A549 treated with RU486 at 1 μM for 4 hours (cell line): Measurements from ENCODE around the gene BCKDHA. TPM values are rescaled to one million over a fixed set of nuclear protein-coding genes. Genes with fewer than 3 reads are reported as not detected.

Source experiments
- total RNA-seq: library from RNA; stranded (reverse); fragments of 200-300 nt; extraction: Qiagen RNA extraction; gene quantifications from 5 replicates; pipeline ENCODE4 v1.2.3, GENCODE V29; 2022; ENCODE audit warnings: low read depth

Gene BCKDHA
- 39.3 to 45.6 TPM (median 42.8 TPM) in 5 replicates for total RNA-seq

GRCh38 chr19:41397086-41398049 is at the start of gene BCKDHA, which contains the start of gene EXOSC5:
Gene BCKDHA (plus strand): TSS chr19:41397818. CDS start chr19:41397828, 10 bp downstream.
Gene EXOSC5 (minus strand): TSS chr19:41397359. CDS start chr19:41397328, 31 bp downstream.

GRCh38 chr19:41353466-41354342 is 43.9 kb upstream of the BCKDHA start, which contains the start of gene TGFB1:
Gene TGFB1 (minus strand): TSS chr19:41353922. CDS start chr19:41353044, 878 bp downstream.

GRCh38 chr19:41363753-41364523 is 33.7 kb upstream of the BCKDHA start, which contains the start of gene B9D2:
Gene B9D2 (minus strand): TSS chr19:41364149. CDS start chr19:41363519, 630 bp downstream.

GRCh38 chr19:41376241-41376997 is 21.2 kb upstream of the BCKDHA start, which contains the start of gene TMEM91:
Gene TMEM91 (plus strand): TSS chr19:41376533. CDS start chr19:41378310, 1,777 bp downstream.

GRCh38 chr19:41426952-41427646 is 29.5 kb downstream of the BCKDHA start, which contains the start of gene B3GNT8:
Gene B3GNT8 (minus strand): TSS chr19:41427374. CDS start chr19:41426778, 596 bp downstream.

GRCh38 chr19:41439441-41440222 is 42.0 kb downstream of the BCKDHA start, which contains the start of gene DMAC2:
Gene DMAC2 (minus strand): TSS chr19:41439912. CDS start chr19:41439899, 13 bp downstream.

GRCh38 chr19:41442473-41443355 is 45.1 kb downstream of the BCKDHA start, which contains the start of gene ERICH4:
Gene ERICH4 (plus strand): TSS chr19:41443156. CDS start chr19:41443170, 14 bp downstream.

Other genes with a start within 250 kb of the BCKDHA start
- gene CYP2S1, start 204.6 kb upstream of the BCKDHA start, total RNA-seq, result 20.6 to 26.6 TPM (median 26.0 TPM) in 5 replicates
- gene AXL, start 178.6 kb upstream of the BCKDHA start, total RNA-seq, result 114 to 129 TPM (median 122 TPM) in 5 replicates
- gene HNRNPUL1, start 133.4 kb upstream of the BCKDHA start, total RNA-seq, result 289 to 322 TPM (median 318 TPM) in 5 replicates
- gene CCDC97, start 87.6 kb upstream of the BCKDHA start, total RNA-seq, result 30.4 to 43.7 TPM (median 40.8 TPM) in 5 replicates
- gene TGFB1, start 43.9 kb upstream of the BCKDHA start, total RNA-seq, result 137 to 164 TPM (median 148 TPM) in 5 replicates
- 23.3 to 35.3 TPM (median 33.2 TPM) in 5 replicates for gene B9D2, start 33.7 kb upstream of the BCKDHA start, total RNA-seq
- 2.5 to 5.1 TPM (median 3.9 TPM) in 5 replicates for gene TMEM91, start 21.3 kb upstream of the BCKDHA start, total RNA-seq
- gene EXOSC5, start 459 bp upstream of the BCKDHA start, total RNA-seq, result 79.6 to 101 TPM (median 99.0 TPM) in 5 replicates
- gene B3GNT8, start 29.6 kb downstream of the BCKDHA start, total RNA-seq, result 0.08 to 0.25 TPM in 2 of 5 replicates, not detected in the others
- gene DMAC2, start 42.1 kb downstream of the BCKDHA start, total RNA-seq, result 103 to 125 TPM (median 108 TPM) in 5 replicates
- gene ERICH4, start 45.3 kb downstream of the BCKDHA start, total RNA-seq, result 0.10 TPM in 1 of 5 replicates, not detected in the others
- gene CEACAM21, start 178.3 kb downstream of the BCKDHA start, total RNA-seq, result not detected in 5 replicates
- not detected in 5 replicates for gene CEACAM4, start 229.3 kb downstream of the BCKDHA start, total RNA-seq